Adrenal gland (tissue), 19 donors: ENCODE measurements around the gene CALCA. TPM values are rescaled to one million over a fixed set of nuclear protein-coding genes. Genes with fewer than 3 reads are reported as not detected.

Experiments used
- DNase-seq, 7 donors: peaks; one replicate each; pipeline ENCODE4 v3.0.0-alpha.2; 2019 to 2020
- H3K27ac ChIP-seq, 5 donors: fragments of 200-600 bp; sonication (generic) in 4 of 5; 1 replicate in 3 of 5; 2 replicates in 2 of 5; pipeline versions ENCODE4 v1.5.1 to v1.8.0; 2016 to 2020; ENCODE audit warnings: mild to moderate bottlenecking in 1 of 5
- H3K27me3 ChIP-seq: fragments of 200-600 bp; 2 replicates; pipeline ENCODE4 v1.8.0; 2021
- H3K36me3 ChIP-seq, 2 donors: fragments of 200-600 bp; replicated peaks in 1 of 2; 1 replicate in 1 of 2; 2 replicates in 1 of 2; pipeline versions ENCODE4 v1.5.1 to v1.8.0; 2018 to 2022
- H3K4me1 ChIP-seq, 2 donors: fragments of 200-600 bp; replicated peaks in 1 of 2; 1 replicate in 1 of 2; 2 replicates in 1 of 2; pipeline versions ENCODE4 v1.5.1 to v1.8.0; 2018 to 2021
- H3K4me3 ChIP-seq, 4 donors: fragments of 200-600 bp; sonication (generic) in 3 of 4; one replicate each; pipeline ENCODE4 v1.5.1; 2016 to 2018
- H3K9me3 ChIP-seq, 3 donors: fragments of 200-600 bp; sonication (generic) in 1 of 3; replicated peaks in 1 of 3; 1 replicate in 2 of 3; 2 replicates in 1 of 3; pipeline versions ENCODE4 v1.5.1 to v1.8.0; 2016 to 2021
- POLR2A ChIP-seq, 2 donors: fragments of 450-650 bp; IDR thresholded peaks; one replicate each; pipeline ENCODE4 v1.6.1; 2017; ENCODE audit warnings: antibody characterized with exemption in 2 of 2, mild to moderate bottlenecking in 2 of 2, moderate library complexity in 1 of 2
- WGBS, 4 donors: extraction: QIAGEN DNeasy Blood & Tissue Kit in 2 of 4; methylation state at CpG; one replicate each; pipeline versions ENCODE4 v1.1.5 to v1.1.7; 2013 to 2017; 5-methylcytosine and 5-hydroxymethylcytosine counted together
- intact Hi-C, 2 donors: fragments of 100-400 bp; cut with DNase I; formaldehyde crosslinking; loops; one replicate each; pipeline versions ENCODE4 v1.14.1 to v1.15.0; 2022 to 2023
- long read RNA-seq, 10 donors: library from polyadenylated mRNA in 3 of 10; unstranded in 2 of 10; stranded (forward) in 1 of 10; transcript quantifications; one replicate each; pipeline ENCODE4 v2.0.0 and lab custom pipeline, GENCODE V29; 2021 to 2026
- polyA plus RNA-seq, 3 donors: library from polyadenylated mRNA; stranded (reverse); fragments of 200-250 nt in 2 of 3; fragments of 350-450 nt in 1 of 3; fragmentation: Illumina TruSeq in 1 of 3; extraction: RNeasy Lipid Tissue Mini Kit (QIAGEN cat#74804) in 1 of 3; gene quantifications; one replicate each; pipeline ENCODE4 v1.2.3, GENCODE V29; 2013 to 2014
- total RNA-seq, 9 donors: library from RNA; depleted of rRNA in 4 of 9; stranded (reverse); fragments of >200 nt in 4 of 9; fragments of 120-200 nt in 1 of 9; fragmentation: NEBNext Ultra II Directional in 1 of 9; extraction: Animal tissue kit (Norgen Biotek cat#: 25700) in 1 of 9; gene quantifications; one replicate each; pipeline versions ENCODE4 v1.1.0 to v1.2.4, GENCODE V29; 2013 to 2023
- TF ChIP-seq, protein P1 (sequence below), 6 experiments: fragments of 450-650 bp in 4 of 6; fragments of 200-600 bp in 2 of 6; sonication (generic) in 1 of 6; IDR thresholded peaks; 1 replicate in 5 of 6; 2 replicates in 1 of 6; pipeline versions ENCODE4 v1.5.1 to v1.8.0; 2016 to 2021; ENCODE audit warnings: antibody characterized with exemption in 6 of 6, mild to moderate bottlenecking in 2 of 6, moderate library complexity in 1 of 6
- donor health status: healthy with polysubstance abuse.
- donor health status: Bipolar disorder and iron deficiency.
- donor health status: DM: yes; HTN: yes; CAD: no.
- donor health status: DM: no; HTN: no; CAD: no.
- donor health status: DM: no; HTN: no; CAD: no.
- donor health status: DM: yes; HTN: yes; CAD: no.

The CALCA gene, protein sequence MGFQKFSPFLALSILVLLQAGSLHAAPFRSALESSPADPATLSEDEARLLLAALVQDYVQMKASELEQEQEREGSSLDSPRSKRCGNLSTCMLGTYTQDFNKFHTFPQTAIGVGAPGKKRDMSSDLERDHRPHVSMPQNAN
- total RNA-seq (1 to 10 TPM in 1 of 9 donors, under 1 TPM in 1, not detected in 7; 0.95 to 2.2 TPM), polyA plus RNA-seq (under 1 TPM in 1 of 3 donors, not detected in 2; 0.34 TPM)
- long read RNA-seq, donor 1 = 0 reads
- long read RNA-seq, donor 2 = 0 reads
- long read RNA-seq, donor 3, partial matches to known transcripts = 0 of 1 reads
- long read RNA-seq, donor 3, other reads (novel, unspliced or antisense) = 0 of 1 reads
- long read RNA-seq, donor 4 = 0 reads
- long read RNA-seq, donor 5 = 0 reads
- long read RNA-seq, donor 6 = 0 reads
- long read RNA-seq, donor 7 = 0 reads
- long read RNA-seq, donor 8 = 0 reads
- long read RNA-seq, donor 9 = 0 reads
- long read RNA-seq, donor 10 = 0 reads

DNA sequence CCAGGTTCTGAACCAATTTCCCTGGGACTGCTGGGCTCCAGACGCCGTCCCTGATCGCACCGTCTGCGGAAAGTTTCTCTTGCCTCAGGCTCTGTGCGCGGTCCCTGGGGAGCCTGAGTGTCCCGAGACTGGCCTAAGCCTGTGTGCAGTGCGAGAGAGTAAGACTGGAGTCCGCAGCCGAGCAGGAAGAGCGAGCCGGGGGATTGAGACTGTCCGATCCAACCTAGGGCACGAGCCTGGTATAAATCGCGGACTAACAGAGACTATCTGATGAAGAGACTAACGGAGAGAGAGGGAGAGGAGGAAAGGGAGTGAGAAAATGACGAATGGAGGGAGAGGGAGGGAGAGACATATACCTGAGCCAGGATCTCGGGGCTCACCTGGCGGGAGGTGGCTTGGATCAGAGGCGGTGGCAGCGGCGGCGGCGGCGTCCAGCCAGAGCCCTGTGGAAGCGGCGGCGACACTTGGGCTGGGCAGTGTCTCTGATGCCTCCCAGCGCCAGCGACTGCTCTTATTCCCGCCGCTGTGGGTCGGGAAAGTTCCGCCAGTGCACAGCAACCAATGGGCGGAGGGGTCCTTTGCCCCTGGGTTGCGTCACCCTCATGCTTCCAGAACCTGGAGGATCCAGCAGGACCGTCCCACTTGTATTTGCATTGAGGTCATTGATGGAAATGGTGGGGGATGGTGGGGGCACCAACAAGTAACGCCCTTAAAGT, at the start of gene CALCA:
Gene CALCA, minus strand, starts transcription at position 487 of the 716 bp plus-strand sequence. CDS start 1,159 bp downstream, outside the sequence.
- Histone ChIP-seq H3K9me3 (no peaks in the 10 kb centered on the region), H3K36me3 (no peaks in the 10 kb centered on the region), H3K4me1 (peaks cover 5 to 12% of the 10 kb centered on the region in 2 donors), H3K27me3 (peaks cover 61% of the 10 kb centered on the region), H3K27ac (no peak within 1 kb of the TSS), H3K4me3 (no peak within 1 kb of the TSS)
- no peak for TF ChIP-seq POLR2A (IDR thresholded peaks at IDR 0.05)
- TF ChIP-seq, protein P1, sequence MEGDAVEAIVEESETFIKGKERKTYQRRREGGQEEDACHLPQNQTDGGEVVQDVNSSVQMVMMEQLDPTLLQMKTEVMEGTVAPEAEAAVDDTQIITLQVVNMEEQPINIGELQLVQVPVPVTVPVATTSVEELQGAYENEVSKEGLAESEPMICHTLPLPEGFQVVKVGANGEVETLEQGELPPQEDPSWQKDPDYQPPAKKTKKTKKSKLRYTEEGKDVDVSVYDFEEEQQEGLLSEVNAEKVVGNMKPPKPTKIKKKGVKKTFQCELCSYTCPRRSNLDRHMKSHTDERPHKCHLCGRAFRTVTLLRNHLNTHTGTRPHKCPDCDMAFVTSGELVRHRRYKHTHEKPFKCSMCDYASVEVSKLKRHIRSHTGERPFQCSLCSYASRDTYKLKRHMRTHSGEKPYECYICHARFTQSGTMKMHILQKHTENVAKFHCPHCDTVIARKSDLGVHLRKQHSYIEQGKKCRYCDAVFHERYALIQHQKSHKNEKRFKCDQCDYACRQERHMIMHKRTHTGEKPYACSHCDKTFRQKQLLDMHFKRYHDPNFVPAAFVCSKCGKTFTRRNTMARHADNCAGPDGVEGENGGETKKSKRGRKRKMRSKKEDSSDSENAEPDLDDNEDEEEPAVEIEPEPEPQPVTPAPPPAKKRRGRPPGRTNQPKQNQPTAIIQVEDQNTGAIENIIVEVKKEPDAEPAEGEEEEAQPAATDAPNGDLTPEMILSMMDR (IDR thresholded peaks at IDR 0.05) = no peak
- intact Hi-C loops = no loop called here
- no peak for DNase-seq
- 4 to 7% (median 5%) methylated on average over 27 to 40 of the region's 40 CpGs for WGBS, 4 donors

GRCh38 chr11:15016200-15016599, 44.0 kb upstream of the CALCA start:
- no peak for DNase-seq
- intact Hi-C loops = no loop called here
- WGBS, 4 donors = 81 to 97% (median 89%) methylated on average over 1 of the region's 1 CpG

GRCh38 chr11:15011776-15012345, 39.7 kb upstream of the CALCA start:
- TF ChIP-seq, protein P1 (IDR thresholded peaks at IDR 0.05) = no peak
- TF ChIP-seq POLR2A (IDR thresholded peaks at IDR 0.05) = no peak
- Histone ChIP-seq H3K4me1 (no peaks in the 10 kb centered on the region), H3K27ac (no peak overlapping the region), H3K36me3 (no peaks in the 10 kb centered on the region), H3K9me3 (no peaks in the 10 kb centered on the region), H3K4me3 (no peak overlapping the region), H3K27me3 (no peaks in the 10 kb centered on the region)
- intact Hi-C loops = no loop called here
- no peak for DNase-seq
- 28 to 41% (median 37%) methylated on average over 6 of the region's 6 CpGs for WGBS, 4 donors

More at GRCh38 chr11:15016200-15016599, 44.0 kb upstream of the CALCA start:
- no peaks in the 10 kb centered on the region for H3K9me3 ChIP-seq
- no peak overlapping the region for H3K4me3 ChIP-seq
- TF ChIP-seq, protein P1 (IDR thresholded peaks at IDR 0.05) = no peak
- TF ChIP-seq POLR2A (IDR thresholded peaks at IDR 0.05) = no peak
- no peak overlapping the region for H3K27ac ChIP-seq
- no peaks in the 10 kb centered on the region for H3K36me3 ChIP-seq
- H3K4me1 ChIP-seq = no peaks in the 10 kb centered on the region
- no peaks in the 10 kb centered on the region for H3K27me3 ChIP-seq

- Histone ChIP-seq H3K4me3 (no peak overlapping the region), H3K27me3 (no peaks in the 10 kb centered on the region), H3K4me1 (no peaks in the 10 kb centered on the region), H3K27ac (no peak overlapping the region), H3K36me3 (no peaks in the 10 kb centered on the region), H3K9me3 (no peaks in the 10 kb centered on the region)
- TF ChIP-seq, protein P1 (IDR thresholded peaks at IDR 0.05) = no peak
- TF ChIP-seq POLR2A (IDR thresholded peaks at IDR 0.05) = no peak
- intact Hi-C loops = no loop called here
- DNase-seq = no peak
Observed at GRCh38 chr11:15010865-15011264, 38.7 kb upstream of the CALCA start.
